BLaER1 (cell line): ENCODE data around the gene CAPN9.

ENCODE experiments used
- H3K27ac ChIP-seq: shearing (Covaris generic); formaldehyde crosslinking; 2 replicates; pipeline ENCODE4 v1.8.1; 2022
- H3K27me3 ChIP-seq: shearing (Covaris generic); formaldehyde crosslinking; 2 replicates; pipeline ENCODE4 v1.8.1; 2022
- H3K36me3 ChIP-seq: shearing (Covaris generic); formaldehyde crosslinking; 2 replicates; pipeline ENCODE4 v1.8.1; 2022
- H3K4me1 ChIP-seq: shearing (Covaris generic); formaldehyde crosslinking; 2 replicates; pipeline ENCODE4 v1.8.1; 2022
- H3K4me2 ChIP-seq: shearing (Covaris generic); formaldehyde crosslinking; 2 replicates; pipeline ENCODE4 v1.8.1; 2022
- H3K4me3 ChIP-seq: shearing (Covaris generic); formaldehyde crosslinking; 2 replicates; pipeline ENCODE4 v1.8.1; 2022
- H3K9ac ChIP-seq: shearing (Covaris generic); formaldehyde crosslinking; 2 replicates; pipeline ENCODE4 v1.8.1; 2022
- H3K9me3 ChIP-seq: shearing (Covaris generic); formaldehyde crosslinking; 2 replicates; pipeline ENCODE4 v1.8.1; 2022
- H4K20me1 ChIP-seq: shearing (Covaris generic); formaldehyde crosslinking; 2 replicates; pipeline ENCODE4 v1.8.1; 2022
- Cebpa-rat ChIP-seq: shearing (Covaris generic); IDR thresholded peaks from 2 replicates; pipeline ENCODE4 v1.8.1; 2022

CAPN9 gene

GRCh38 chr1:230703679-230704385 is 43.4 kb upstream of the CAPN9 start:
- Histone ChIP-seq H3K4me2 (no peak overlapping the region), H3K9ac (no peak overlapping the region), H3K27me3 (no peaks in the 10 kb centered on the region; the same call in 1 of the 2 replicates), H3K36me3 (no peaks in the 10 kb centered on the region), H3K27ac (no peak overlapping the region), H3K4me3 (no peak overlapping the region), H3K4me1 (peaks cover 16% of the 10 kb centered on the region), H4K20me1 (no peaks in the 10 kb centered on the region), H3K9me3 (no peaks in the 10 kb centered on the region)
- TF ChIP-seq Cebpa-rat = no peak

GRCh38 chr1:230704830-230705229 is 42.4 kb upstream of the CAPN9 start:
- Histone ChIP-seq H3K9me3 (no peaks in the 10 kb centered on the region), H3K4me2 (no peak overlapping the region), H3K4me3 (no peak overlapping the region), H3K36me3 (no peaks in the 10 kb centered on the region), H3K9ac (no peak overlapping the region), H3K27ac (no peak overlapping the region), H3K4me1 (peaks cover 16% of the 10 kb centered on the region), H3K27me3 (no peaks in the 10 kb centered on the region; the same call in 1 of the 2 replicates), H4K20me1 (no peaks in the 10 kb centered on the region)
- TF ChIP-seq Cebpa-rat = no peak

GRCh38 chr1:230705289-230706019 is 41.7 kb upstream of the CAPN9 start:
- no peak overlapping the region for H3K27ac ChIP-seq
- no peak overlapping the region for H3K4me3 ChIP-seq
- H3K36me3 ChIP-seq = no peaks in the 10 kb centered on the region
- H4K20me1 ChIP-seq = no peaks in the 10 kb centered on the region
- H3K9ac ChIP-seq = no peak overlapping the region
- no peak for TF ChIP-seq Cebpa-rat
- H3K9me3 ChIP-seq = no peaks in the 10 kb centered on the region
- H3K4me2 ChIP-seq = no peak overlapping the region
- no peaks in the 10 kb centered on the region; the same call in 1 of the 2 replicates for H3K27me3 ChIP-seq
- H3K4me1 ChIP-seq = peaks cover 16% of the 10 kb centered on the region

- no peaks in the 10 kb centered on the region for H3K9me3 ChIP-seq
- H4K20me1 ChIP-seq = no peaks in the 10 kb centered on the region
- no peak overlapping the region for H3K27ac ChIP-seq
- H3K27me3 ChIP-seq = no peaks in the 10 kb centered on the region; the same call in 1 of the 2 replicates
- no peak for TF ChIP-seq Cebpa-rat
- H3K4me1 ChIP-seq = peaks cover 16% of the 10 kb centered on the region
- H3K4me2 ChIP-seq = no peak overlapping the region
- no peaks in the 10 kb centered on the region for H3K36me3 ChIP-seq
- H3K9ac ChIP-seq = no peak overlapping the region
- no peak overlapping the region for H3K4me3 ChIP-seq
These were observed 41.0 kb upstream of the CAPN9 start for GRCh38 chr1:230706020-230706699.

GRCh38 chr1:230706887-230707731 is 40.1 kb upstream of the CAPN9 start:
- Histone ChIP-seq H3K27ac (no peak overlapping the region), H3K4me3 (no peak overlapping the region), H3K9ac (no peak overlapping the region), H3K27me3 (no peaks in the 10 kb centered on the region), H4K20me1 (no peaks in the 10 kb centered on the region), H3K36me3 (no peaks in the 10 kb centered on the region), H3K4me1 (peaks cover 16% of the 10 kb centered on the region), H3K4me2 (peak overlapping the region; percentile 62; the same call in 1 of the 2 replicates), H3K9me3 (no peaks in the 10 kb centered on the region)
- TF ChIP-seq Cebpa-rat = no peak

- Histone ChIP-seq H3K36me3 (no peaks in the 10 kb centered on the region), H3K4me2 (peak overlapping the region; percentile 62), H3K27me3 (no peaks in the 10 kb centered on the region), H3K9me3 (no peaks in the 10 kb centered on the region), H3K9ac (no peak overlapping the region), H3K4me3 (no peak overlapping the region), H4K20me1 (no peaks in the 10 kb centered on the region), H3K4me1 (peaks cover 14% of the 10 kb centered on the region), H3K27ac (no peak overlapping the region)
- TF ChIP-seq Cebpa-rat = no peak
These were observed 39.2 kb upstream of the CAPN9 start for GRCh38 chr1:230707732-230708630.

GRCh38 chr1:230708631-230709580 is 38.3 kb upstream of the CAPN9 start:
- Histone ChIP-seq H4K20me1 (no peaks in the 10 kb centered on the region), H3K4me3 (no peak overlapping the region), H3K36me3 (no peaks in the 10 kb centered on the region), H3K27ac (no peak overlapping the region), H3K27me3 (no peaks in the 10 kb centered on the region), H3K4me1 (peaks cover 9% of the 10 kb centered on the region), H3K9me3 (no peaks in the 10 kb centered on the region), H3K4me2 (no peak overlapping the region), H3K9ac (no peak overlapping the region)
- TF ChIP-seq Cebpa-rat = 0 out of 2 replicates have a peak, but pooled peaks have one; percentile 7
